Natural killer cell treated with Interleukin-12 subunit alpha and Interleukin-12 subunit beta and Interleukin-15 and Interleukin-18, amount 100 ng/mL, for 72 hours (primary cell): ENCODE measurements around the gene TAS1R1. TPM values are rescaled to one million over a fixed set of nuclear protein-coding genes. Genes with fewer than 3 reads are reported as not detected.

Source experiments
- ATAC-seq, 2 donors: fragments of 150-1000 bp; cut with Tn5 transposase in 1 of 2; sonication (Bioruptor Pico), chemical (Tn5 transposase) in 1 of 2; 2 replicates each; pipeline ENCODE4 v1.10.0; 2021
- DNase-seq: peaks from one replicate; pipeline ENCODE4 v3.0.0; 2022; ENCODE audit warnings: low spot score
- H3K27ac Mint-ChIP-seq, 2 donors: 1 replicate in 1 of 2; 2 replicates in 1 of 2; pipeline ENCODE4 v1.8.0; 2022; ENCODE audit warnings: mixed read lengths in 2 of 2, mild to moderate bottlenecking in 1 of 2, moderate library complexity in 1 of 2
- H3K27me3 Mint-ChIP-seq, 2 donors: 1 replicate in 1 of 2; 2 replicates in 1 of 2; pipeline ENCODE4 v1.8.0; 2022; ENCODE audit warnings: mixed read lengths in 2 of 2
- H3K36me3 Mint-ChIP-seq: one replicate; pipeline ENCODE4 v1.8.0; 2022; ENCODE audit warnings: mixed read lengths
- H3K4me1 Mint-ChIP-seq, 2 donors: 1 replicate in 1 of 2; 2 replicates in 1 of 2; pipeline ENCODE4 v1.8.0; 2022; ENCODE audit warnings: low read depth in 2 of 2, mixed read lengths in 2 of 2, mild to moderate bottlenecking in 1 of 2
- H3K4me3 Mint-ChIP-seq: one replicate; pipeline ENCODE4 v1.8.0; 2022; ENCODE audit warnings: mixed read lengths
- H3K9me3 Mint-ChIP-seq: 2 replicates; pipeline ENCODE4 v1.8.0; 2022; ENCODE audit warnings: mixed read lengths
- total RNA-seq, 2 donors: library from RNA; stranded (reverse); gene quantifications; one replicate each; pipeline ENCODE4 v1.2.3, GENCODE V29; 2022

Gene TAS1R1
- total RNA-seq, 2 donors from 2014 or later: not detected

DNA sequence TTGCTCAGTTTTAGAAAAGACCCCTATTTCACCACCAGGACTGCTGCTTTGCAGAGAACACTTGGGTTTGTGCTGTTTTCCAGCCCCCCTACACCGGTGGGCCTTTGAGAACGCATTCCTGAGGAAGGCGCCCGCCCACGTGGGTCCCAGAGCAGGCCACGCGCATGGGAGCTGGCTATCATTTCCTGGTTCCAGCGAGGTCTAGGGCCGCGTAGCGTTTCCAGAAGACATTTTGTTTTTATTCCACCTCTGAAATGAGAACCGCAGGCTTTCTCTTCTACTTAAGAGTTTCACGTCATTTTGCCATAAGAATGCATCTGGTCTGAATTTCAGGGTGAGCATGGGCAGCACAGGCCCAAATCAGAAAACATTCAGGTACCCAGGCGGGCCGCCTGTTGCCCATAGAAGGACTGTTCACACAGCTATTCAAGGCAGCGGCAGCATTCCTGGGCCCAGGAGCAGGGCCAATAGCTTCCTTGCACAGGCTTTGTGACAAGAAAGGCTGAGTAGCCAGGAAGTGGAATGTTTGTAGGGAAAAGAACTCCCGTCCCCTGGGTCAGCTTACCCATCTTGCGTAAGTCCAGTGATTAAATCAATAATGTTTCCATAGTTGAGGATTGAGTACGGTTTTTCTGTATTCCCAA is 48.9 kb downstream of the TAS1R1 start:
- DNase-seq: no peak
- no peaks in the 10 kb centered on the region for H3K36me3 Mint-ChIP-seq
- no peaks in the 10 kb centered on the region for H3K9me3 Mint-ChIP-seq
- no peaks in the 10 kb centered on the region for H3K27me3 Mint-ChIP-seq
- H3K4me3 Mint-ChIP-seq: peak overlapping the region; percentile 79
- no peak for ATAC-seq
- peak overlapping the region; percentile 94 to 95 for H3K27ac Mint-ChIP-seq
- H3K4me1 Mint-ChIP-seq: peaks cover 16 to 32% of the 10 kb centered on the region in 2 donors

DNA sequence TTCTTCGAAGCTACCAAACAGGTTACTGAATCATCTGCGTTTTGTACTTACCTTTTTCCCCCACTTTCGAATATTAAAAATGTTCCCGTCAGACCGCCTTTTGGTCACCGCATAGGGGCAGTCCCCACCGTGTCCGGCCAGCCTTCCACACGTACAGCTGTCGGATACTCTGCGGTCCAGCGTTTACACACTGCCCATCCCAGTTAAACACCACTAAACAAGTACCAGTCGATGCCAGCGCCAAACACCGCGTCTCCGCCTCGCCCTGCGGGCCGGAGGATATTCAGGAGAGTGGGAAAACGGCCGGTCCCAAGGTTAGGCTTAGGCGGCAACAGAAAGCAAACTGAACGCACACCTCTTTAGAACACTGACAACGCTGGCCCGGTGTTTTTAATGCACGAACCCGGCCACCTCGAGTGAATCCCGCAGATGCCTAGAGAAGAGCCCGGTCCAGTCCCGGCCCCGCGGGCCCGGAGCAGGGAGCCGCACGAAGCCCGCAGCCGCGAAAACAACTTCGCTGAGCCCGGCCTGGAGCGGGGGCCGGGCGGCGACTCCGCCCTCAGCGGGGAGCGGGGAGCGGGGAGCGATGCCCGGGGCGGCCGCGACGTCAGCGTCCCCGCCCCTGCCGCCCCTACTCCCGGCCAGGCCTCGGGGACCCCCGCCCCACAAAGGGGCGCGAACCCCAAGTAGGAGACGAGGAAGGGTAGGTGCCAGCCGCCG is 57.7 kb downstream of the TAS1R1 start:
- Mint-ChIP-seq H3K36me3 (no peaks in the 10 kb centered on the region), H3K4me3 (peak overlapping the region; percentile 98), H3K4me1 (peaks cover 12 to 16% of the 10 kb centered on the region in 2 donors), H3K27me3 (no peaks in the 10 kb centered on the region), H3K27ac (peak overlapping the region; percentile 75 to 82), H3K9me3 (no peaks in the 10 kb centered on the region)
- DNase-seq: no peak
- peak in 1 of 2 donors; percentile 55 for ATAC-seq

DNA sequence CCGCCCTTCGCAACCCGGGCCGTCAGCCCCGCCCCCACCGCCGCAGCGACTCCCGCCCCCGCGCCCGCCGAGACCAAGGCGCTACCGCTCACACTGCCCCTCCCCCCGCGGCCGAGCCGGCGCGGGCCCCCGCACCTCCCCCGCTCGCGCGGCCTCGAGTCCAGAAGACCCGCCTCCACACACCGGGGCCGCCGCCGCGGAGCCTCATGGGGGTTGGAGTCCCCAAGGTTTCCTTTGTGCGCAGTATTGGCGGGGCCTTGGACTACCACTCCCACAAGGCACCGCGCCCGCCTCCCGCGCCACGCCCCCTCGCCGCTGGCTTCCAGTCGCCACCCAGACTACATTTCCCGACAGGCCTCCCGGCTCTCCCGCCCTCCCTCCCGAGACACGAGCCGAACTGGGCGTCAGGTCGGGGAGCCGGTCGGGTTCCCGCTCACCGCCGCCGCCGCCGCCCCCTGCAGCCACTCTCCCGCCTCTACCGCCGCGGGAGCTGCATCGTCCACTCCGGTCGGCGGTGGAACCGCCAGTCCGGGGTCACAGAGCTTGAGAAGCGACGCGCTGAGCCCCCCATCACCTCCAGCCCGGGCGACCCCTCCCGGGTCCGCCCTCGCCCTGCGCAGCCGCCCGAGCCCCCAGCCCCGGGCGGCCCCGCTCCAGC is 58.4 kb downstream of the TAS1R1 start, which contains the start of gene PHF13:
PHF13 (plus strand) TSS at position 371 of the 658 bp plus-strand sequence. CDS start 336 bp downstream, outside the sequence.
- H3K27ac Mint-ChIP-seq: peak within 1 kb of the TSS; percentile 75 to 82
- no peaks in the 10 kb centered on the region for H3K36me3 Mint-ChIP-seq
- peaks cover 12 to 16% of the 10 kb centered on the region in 2 donors for H3K4me1 Mint-ChIP-seq
- peak within 1 kb of the TSS; percentile 98 for H3K4me3 Mint-ChIP-seq
- ATAC-seq (peak; percentile 99), DNase-seq (peak; percentile 100)
- no peaks in the 10 kb centered on the region for H3K9me3 Mint-ChIP-seq
- no peaks in the 10 kb centered on the region for H3K27me3 Mint-ChIP-seq

GRCh38 chr1:6614019-6614928 is 59.2 kb downstream of the TAS1R1 start:
- no peaks in the 10 kb centered on the region for H3K9me3 Mint-ChIP-seq
- no peak overlapping the region for H3K27ac Mint-ChIP-seq
- H3K27me3 Mint-ChIP-seq: no peaks in the 10 kb centered on the region
- H3K4me1 Mint-ChIP-seq: peaks cover 12 to 16% of the 10 kb centered on the region in 2 donors
- peak overlapping the region; percentile 78 for H3K4me3 Mint-ChIP-seq
- H3K36me3 Mint-ChIP-seq: no peaks in the 10 kb centered on the region
- DNase-seq: peak; percentile 79
- ATAC-seq: peak in 1 of 2 donors; percentile 21

GRCh38 chr1:6614929-6615785 is 60.0 kb downstream of the TAS1R1 start:
- peaks cover 12 to 16% of the 10 kb centered on the region in 2 donors for H3K4me1 Mint-ChIP-seq
- H3K36me3 Mint-ChIP-seq: no peaks in the 10 kb centered on the region
- H3K9me3 Mint-ChIP-seq: no peaks in the 10 kb centered on the region
- DNase-seq: no peak
- H3K27me3 Mint-ChIP-seq: no peaks in the 10 kb centered on the region
- ATAC-seq: no peak
- H3K4me3 Mint-ChIP-seq: peak overlapping the region; percentile 79
- peak overlapping the region in 1 of 2 donors; percentile 60 for H3K27ac Mint-ChIP-seq

DNA sequence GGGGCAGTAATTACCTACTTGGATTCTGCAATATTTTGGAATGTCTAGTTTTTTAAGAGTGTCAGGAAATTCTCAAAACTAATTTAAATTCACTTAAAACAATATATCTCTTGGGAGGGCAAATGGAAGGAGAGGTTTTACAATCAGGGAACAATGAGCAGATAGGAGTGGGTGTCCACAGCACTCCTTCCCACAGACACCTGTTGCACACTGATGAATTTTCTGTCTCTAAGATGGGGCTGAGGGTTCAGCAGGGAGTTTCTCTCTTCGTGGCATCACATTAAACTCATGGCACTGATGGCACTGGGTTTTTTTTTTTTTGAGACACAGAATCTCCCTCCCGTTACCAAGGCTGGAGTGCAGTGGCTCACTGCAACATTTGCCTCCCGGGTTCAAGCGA is 63.9 kb downstream of the TAS1R1 start:
- H3K9me3 Mint-ChIP-seq: no peaks in the 10 kb centered on the region
- H3K27ac Mint-ChIP-seq: no peak overlapping the region
- H3K27me3 Mint-ChIP-seq: no peaks in the 10 kb centered on the region
- no peaks in the 10 kb centered on the region for H3K36me3 Mint-ChIP-seq
- no peak overlapping the region for H3K4me3 Mint-ChIP-seq
- no peak for ATAC-seq
- H3K4me1 Mint-ChIP-seq: peaks cover 11 to 13% of the 10 kb centered on the region in 2 donors
- DNase-seq: no peak

DNA sequence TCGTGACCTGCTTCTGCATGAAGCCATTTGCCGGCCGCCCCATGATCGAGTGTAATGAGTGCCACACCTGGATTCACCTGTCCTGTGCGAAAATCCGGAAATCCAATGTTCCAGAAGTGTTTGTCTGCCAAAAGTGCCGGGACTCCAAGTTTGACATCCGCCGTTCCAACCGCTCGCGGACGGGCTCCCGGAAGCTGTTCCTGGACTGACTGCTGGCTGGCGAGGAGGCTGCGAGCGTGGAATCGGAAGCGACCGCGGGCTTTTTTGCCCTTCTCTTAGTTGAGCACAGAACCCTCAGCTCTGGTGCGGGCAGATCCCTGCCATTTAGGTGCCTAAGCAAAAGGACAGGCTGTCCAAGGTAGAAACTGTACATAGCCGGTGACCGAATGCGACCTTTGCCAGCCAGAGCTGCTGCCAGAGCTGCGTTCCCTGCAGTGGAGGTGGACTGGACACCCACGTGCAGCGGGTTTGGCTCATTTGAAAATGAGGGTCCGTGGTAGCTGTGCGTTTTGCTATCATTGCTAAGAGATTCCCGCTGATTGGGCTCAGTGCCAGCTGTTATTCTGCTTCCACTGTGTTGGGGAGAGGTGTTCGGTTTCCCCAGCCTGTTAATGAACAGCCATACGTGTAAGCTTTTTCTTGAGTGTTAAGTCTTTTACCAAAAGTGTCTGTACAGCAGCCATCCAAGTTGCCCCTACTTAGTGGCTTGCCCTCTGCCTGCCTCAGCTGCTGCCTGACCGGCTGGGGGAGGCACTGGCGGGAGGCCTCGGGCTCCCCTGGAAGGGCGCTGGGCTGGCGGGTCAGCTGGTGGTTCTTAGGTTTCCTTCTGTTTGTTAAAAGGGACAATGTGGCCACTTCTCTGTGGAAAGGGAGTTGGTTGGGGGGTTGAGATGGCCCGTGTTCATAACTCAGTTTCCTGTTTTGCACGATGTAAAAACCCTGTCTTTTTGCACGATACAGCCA is 66.6 kb downstream of the TAS1R1 start:
- Mint-ChIP-seq H3K27me3 (no peaks in the 10 kb centered on the region), H3K4me3 (no peak overlapping the region), H3K4me1 (peaks cover 15 to 17% of the 10 kb centered on the region in 2 donors), H3K27ac (no peak overlapping the region), H3K9me3 (no peaks in the 10 kb centered on the region), H3K36me3 (no peaks in the 10 kb centered on the region)
- no peak for ATAC-seq
- no peak for DNase-seq

DNA sequence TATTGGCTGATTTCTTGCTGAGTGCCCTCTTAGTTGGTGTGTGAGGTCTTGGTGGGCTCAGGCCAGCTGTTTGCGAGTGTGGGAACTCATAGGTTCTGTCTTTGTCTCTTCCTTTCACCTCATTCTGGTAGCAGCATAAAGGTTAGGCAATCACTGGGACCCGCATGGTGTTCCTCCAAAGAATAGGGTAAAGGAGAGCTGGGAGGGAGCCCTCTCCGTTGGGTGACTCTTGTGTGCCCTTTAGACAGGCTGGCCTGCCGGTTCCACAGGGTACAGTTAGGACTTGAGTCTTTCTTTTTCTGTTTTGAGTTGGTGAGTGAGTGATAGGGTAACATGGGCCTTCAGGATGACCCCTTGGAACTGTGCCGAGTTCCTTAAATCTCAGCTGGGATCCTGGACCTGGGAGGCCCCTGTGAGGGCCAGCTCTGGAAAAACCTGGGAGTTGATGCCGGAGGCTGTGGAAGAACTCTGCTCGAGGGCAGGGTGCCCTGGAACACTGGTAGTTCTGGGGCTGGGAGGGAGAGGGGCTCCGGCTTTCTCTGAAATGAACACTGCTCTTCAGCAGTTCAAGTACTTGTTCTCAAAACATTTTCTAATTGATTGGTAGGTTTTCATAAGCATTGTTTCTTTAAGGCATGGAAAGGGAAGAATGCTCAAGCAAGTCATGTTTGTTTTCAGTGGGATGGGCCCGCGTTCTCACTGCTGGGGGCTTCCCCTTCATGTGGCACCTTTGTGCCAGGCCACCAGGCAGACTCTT is 67.5 kb downstream of the TAS1R1 start:
- H3K36me3 Mint-ChIP-seq: no peaks in the 10 kb centered on the region
- no peak for ATAC-seq
- no peak overlapping the region for H3K27ac Mint-ChIP-seq
- no peak overlapping the region for H3K4me3 Mint-ChIP-seq
- no peaks in the 10 kb centered on the region for H3K9me3 Mint-ChIP-seq
- DNase-seq: no peak
- H3K27me3 Mint-ChIP-seq: no peaks in the 10 kb centered on the region
- peaks cover 19 to 21% of the 10 kb centered on the region in 2 donors for H3K4me1 Mint-ChIP-seq

GRCh38 chr1:6623269-6623965 is 68.3 kb downstream of the TAS1R1 start:
- Mint-ChIP-seq H3K9me3 (no peaks in the 10 kb centered on the region), H3K27ac (no peak overlapping the region), H3K4me3 (no peak overlapping the region), H3K36me3 (no peaks in the 10 kb centered on the region), H3K4me1 (peaks cover 25 to 27% of the 10 kb centered on the region in 2 donors), H3K27me3 (no peaks in the 10 kb centered on the region)
- no peak for ATAC-seq
- no peak for DNase-seq

- H3K27me3 Mint-ChIP-seq: no peaks in the 10 kb centered on the region
- H3K9me3 Mint-ChIP-seq: no peaks in the 10 kb centered on the region
- peak within 1 kb of the TSS; percentile 93 for H3K4me3 Mint-ChIP-seq
- ATAC-seq: peak; percentile 97 to 98
- H3K4me1 Mint-ChIP-seq: peaks cover 27 to 31% of the 10 kb centered on the region in 2 donors
- no peaks in the 10 kb centered on the region for H3K36me3 Mint-ChIP-seq
- H3K27ac Mint-ChIP-seq: peak within 1 kb of the TSS in 1 of 2 donors; percentile 83
- DNase-seq: peak; percentile 89
Measured at GRCh38 chr1:6624710-6625583, 69.8 kb downstream of the TAS1R1 start, which contains the start of gene THAP3. TSS of gene THAP3 (plus strand) at chr1:6624868. CDS start at chr1:6625219, 351 bp downstream.
